ENCODE measurements around the gene INTS11.
"Not testable (repeated sequence)": the region's sequence is repeated elsewhere in the genome, so short reads cannot be mapped to it uniquely, and the experiment has no call there.

Gene INTS11

DNA sequence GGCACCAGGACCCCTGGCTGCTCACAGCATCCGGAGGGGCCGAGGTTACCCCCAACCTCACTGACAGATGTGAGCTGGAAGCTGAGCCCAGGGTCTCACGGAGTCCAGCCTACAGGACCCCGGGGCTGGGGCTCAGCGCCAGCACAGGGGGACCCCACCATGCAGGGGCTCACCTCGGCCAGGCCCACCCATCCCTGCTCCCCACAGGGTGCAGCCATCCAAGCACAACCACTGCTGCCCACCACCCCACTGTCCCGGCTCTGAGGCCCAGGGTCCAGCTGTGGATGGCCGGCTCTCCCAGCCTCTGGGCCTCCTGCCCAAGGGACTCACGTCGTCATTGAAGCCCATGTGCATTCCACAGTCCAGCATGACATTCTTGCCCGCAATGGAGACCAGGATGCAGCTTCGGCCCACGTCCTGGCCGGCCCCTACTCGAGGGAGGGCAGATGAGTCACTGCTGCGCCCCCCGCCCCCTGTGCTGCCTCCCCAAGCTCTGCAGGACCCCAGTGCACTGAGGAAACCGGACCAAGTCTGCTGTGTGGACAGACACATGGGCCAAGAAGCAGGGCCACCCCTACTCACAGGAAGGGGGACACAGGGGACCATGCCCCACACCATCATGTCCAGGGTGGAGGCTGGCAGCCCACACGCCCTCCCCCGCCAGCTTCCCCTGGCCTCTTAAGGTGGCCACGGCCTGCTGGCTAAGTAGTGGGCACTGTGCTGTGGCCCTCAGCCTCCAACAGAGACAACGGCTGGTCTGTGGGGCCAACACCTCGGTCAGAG, 3.6 kb downstream of the INTS11 start:
- ChIA-PET CTCF (interaction anchor here (0.6 kb wide), 1 partner anchor 15 kb away, joined by 3 read pairs; no protein-coding TSS in a partner anchor), POLR2A (no interaction called here)
- TF ChIP-seq FOXM1 (IDR thresholded peaks at IDR 0.05; ENCODE audit: borderline replicate concordance), result no peak
- TF ChIP-seq NFRKB (IDR thresholded peaks at IDR 0.05), result no peak
- no peak for TF ChIP-seq CTBP1 (IDR thresholded peaks at IDR 0.05; ENCODE audit: borderline replicate concordance)
- TF ChIP-seq FOXK2 (IDR thresholded peaks at IDR 0.05), result no peak
- TF ChIP-seq BHLHE40 (IDR thresholded peaks at IDR 0.05; ENCODE audit: borderline replicate concordance), result no peak
- no peak for TF ChIP-seq SP1 (IDR thresholded peaks at IDR 0.05)
- no peak for DNase-seq (ENCODE audit: extremely low spot score)

DNA sequence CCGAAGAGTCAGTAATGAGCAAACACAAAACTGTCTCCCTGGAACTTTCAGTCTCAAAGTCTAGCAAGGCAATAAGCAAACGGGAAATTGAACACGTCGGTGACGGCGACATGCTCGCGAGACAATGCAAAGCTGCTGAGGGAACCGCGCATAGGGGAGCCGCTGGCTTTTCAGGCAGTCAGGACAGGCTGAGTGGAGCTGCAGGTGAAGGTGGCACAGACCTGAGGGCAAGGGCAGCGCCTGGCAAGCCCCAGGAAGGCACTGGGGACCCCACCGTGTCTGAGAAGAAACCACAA, 4.9 kb downstream of the INTS11 start:
- POLR2A ChIA-PET, result interaction anchor here (0.9 kb wide), 2 partner anchors 10 to 56 kb away, joined by 3 read pairs; partner anchors contain the start of gene AURKAIP1
- DNase-seq (ENCODE audit: extremely low spot score), result no peak
- CTCF ChIA-PET, result no interaction called here
- no peak for TF ChIP-seq FOXK2 (IDR thresholded peaks at IDR 0.05)
- no peak for TF ChIP-seq ARNT (IDR thresholded peaks at IDR 0.05)
- no peak for TF ChIP-seq FOXM1 (IDR thresholded peaks at IDR 0.05; ENCODE audit: borderline replicate concordance)
- TF ChIP-seq CTBP1 (IDR thresholded peaks at IDR 0.05; ENCODE audit: borderline replicate concordance), result no peak
- no peak for TF ChIP-seq BHLHE40 (IDR thresholded peaks at IDR 0.05; ENCODE audit: borderline replicate concordance)
- no peak for TF ChIP-seq L3MBTL2 (conservative IDR thresholded peaks at IDR 0.05)
- TF ChIP-seq ZNF384 (IDR thresholded peaks at IDR 0.05), result no peak
- no peak for TF ChIP-seq FOXA1 (IDR thresholded peaks at IDR 0.05)
- TF ChIP-seq, protein P1, sequence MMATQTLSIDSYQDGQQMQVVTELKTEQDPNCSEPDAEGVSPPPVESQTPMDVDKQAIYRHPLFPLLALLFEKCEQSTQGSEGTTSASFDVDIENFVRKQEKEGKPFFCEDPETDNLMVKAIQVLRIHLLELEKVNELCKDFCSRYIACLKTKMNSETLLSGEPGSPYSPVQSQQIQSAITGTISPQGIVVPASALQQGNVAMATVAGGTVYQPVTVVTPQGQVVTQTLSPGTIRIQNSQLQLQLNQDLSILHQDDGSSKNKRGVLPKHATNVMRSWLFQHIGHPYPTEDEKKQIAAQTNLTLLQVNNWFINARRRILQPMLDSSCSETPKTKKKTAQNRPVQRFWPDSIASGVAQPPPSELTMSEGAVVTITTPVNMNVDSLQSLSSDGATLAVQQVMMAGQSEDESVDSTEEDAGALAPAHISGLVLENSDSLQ (IDR thresholded peaks at IDR 0.05), result no peak
- no peak for TF ChIP-seq SP1 (IDR thresholded peaks at IDR 0.05)
- TF ChIP-seq LEF1 (IDR thresholded peaks at IDR 0.05; ENCODE audit: borderline replicate concordance), result no peak
- TF ChIP-seq NFRKB (IDR thresholded peaks at IDR 0.05), result no peak
- TF ChIP-seq HDGF (IDR thresholded peaks at IDR 0.05; ENCODE audit: borderline replicate concordance), result no peak
- TF ChIP-seq TARDBP (IDR thresholded peaks at IDR 0.05), result no peak
- no peak for TF ChIP-seq ELF4 (IDR thresholded peaks at IDR 0.05)
- no peak for TF ChIP-seq SUZ12 (IDR thresholded peaks at IDR 0.05)

DNA sequence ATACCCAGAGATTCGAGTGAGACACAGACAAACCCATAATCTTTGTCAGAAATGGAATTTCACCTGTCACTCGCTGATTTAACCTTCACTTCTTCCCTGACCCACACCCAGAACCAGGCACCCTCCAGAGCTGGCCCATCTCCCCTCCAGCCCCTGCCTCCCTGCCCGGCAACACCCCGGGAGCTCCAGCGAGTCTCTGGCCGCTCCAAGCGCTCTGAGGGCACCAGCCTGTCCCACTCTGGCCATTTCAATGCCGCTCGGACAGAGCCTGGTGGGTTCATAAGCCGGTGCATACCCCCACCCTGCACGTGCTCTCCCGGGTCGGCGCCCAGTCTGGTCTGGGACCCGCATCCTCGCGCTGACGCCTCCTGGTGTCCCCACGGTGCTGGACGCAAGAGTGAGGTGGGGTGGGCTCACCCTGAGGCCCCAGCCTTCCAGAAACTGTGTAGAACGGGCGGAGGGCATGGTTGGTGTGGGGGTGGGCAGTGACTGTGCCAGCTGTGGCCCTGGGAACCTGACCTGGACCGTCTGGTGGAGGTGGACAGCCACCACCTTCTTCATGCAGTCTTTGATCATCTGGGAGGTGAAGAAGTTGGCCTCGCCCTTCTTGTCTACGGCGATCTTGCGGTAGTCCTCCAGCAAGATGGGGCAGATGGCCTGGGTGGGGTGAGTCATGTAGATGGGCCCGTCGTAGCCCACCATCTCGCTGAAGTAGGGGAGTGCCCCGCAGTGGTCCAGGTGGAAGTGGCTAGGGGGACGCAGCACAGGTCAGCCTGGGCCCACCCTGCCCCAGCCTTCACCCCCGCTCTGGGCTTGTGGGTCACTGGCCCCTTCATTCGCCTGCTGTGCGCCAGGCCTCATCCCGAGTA, 5.4 kb downstream of the INTS11 start:
- ChIA-PET POLR2A (interaction anchor here (0.9 to 1.0 kb wide), 2 partner anchors 9 to 10 kb away, joined by 3 read pairs; no protein-coding TSS in a partner anchor), CTCF (no interaction called here)
- DNase-seq (ENCODE audit: extremely low spot score), result no peak
- no peak for TF ChIP-seq BHLHE40 (IDR thresholded peaks at IDR 0.05; ENCODE audit: borderline replicate concordance)
- TF ChIP-seq FOXM1 (IDR thresholded peaks at IDR 0.05; ENCODE audit: borderline replicate concordance), result no peak
- TF ChIP-seq SUZ12 (IDR thresholded peaks at IDR 0.05), result no peak

DNA sequence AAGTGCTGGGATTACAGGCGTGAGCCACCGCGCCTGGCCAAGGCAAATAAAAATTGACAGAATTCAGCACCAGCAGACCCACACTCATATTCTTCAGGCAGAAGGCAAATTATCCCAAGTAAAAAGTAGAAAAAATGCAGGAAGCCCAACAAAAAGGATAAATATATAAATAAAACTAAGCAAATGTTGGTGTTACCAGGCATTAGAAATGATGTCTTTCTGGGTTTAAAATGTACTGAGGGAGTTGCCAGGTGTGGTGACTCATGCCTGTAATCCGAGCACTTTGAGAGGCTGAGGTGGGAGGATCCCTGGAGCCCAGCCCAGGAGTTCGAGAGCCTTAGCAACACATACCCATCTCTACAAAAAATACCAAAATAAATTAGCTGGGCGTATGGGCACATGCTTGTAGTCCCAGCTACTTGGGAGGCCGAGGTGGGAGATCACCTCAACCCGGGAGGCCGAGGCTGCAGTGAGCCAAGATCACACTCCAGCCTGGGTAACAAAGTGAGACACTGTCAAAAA, 6.3 kb downstream of the INTS11 start:
- TF ChIP-seq BHLHE40 (IDR thresholded peaks at IDR 0.05; ENCODE audit: borderline replicate concordance) (no peak), CTBP1 (IDR thresholded peaks at IDR 0.05; ENCODE audit: borderline replicate concordance) (no peak), ARNT (IDR thresholded peaks at IDR 0.05) (no peak), SP1 (IDR thresholded peaks at IDR 0.05) (no peak), ZNF384 (IDR thresholded peaks at IDR 0.05) (no peak), LEF1 (IDR thresholded peaks at IDR 0.05; ENCODE audit: borderline replicate concordance) (no peak), TARDBP (IDR thresholded peaks at IDR 0.05) (no peak), L3MBTL2 (conservative IDR thresholded peaks at IDR 0.05) (no peak), NFRKB (IDR thresholded peaks at IDR 0.05) (no peak), FOXM1 (IDR thresholded peaks at IDR 0.05; ENCODE audit: borderline replicate concordance) (no peak), SUZ12 (IDR thresholded peaks at IDR 0.05) (no peak), HDGF (IDR thresholded peaks at IDR 0.05; ENCODE audit: borderline replicate concordance) (no peak), ELF4 (IDR thresholded peaks at IDR 0.05) (no peak), FOXK2 (IDR thresholded peaks at IDR 0.05) (no peak), FOXA1 (IDR thresholded peaks at IDR 0.05) (no peak)
- TF ChIP-seq, protein P1 (IDR thresholded peaks at IDR 0.05), result no peak
- CTCF ChIA-PET, result no interaction called here
- DNase-seq (ENCODE audit: extremely low spot score), result no peak
- POLR2A ChIA-PET, result interaction anchor here (1.0 kb wide), 1 partner anchor 9 kb away, joined by 3 read pairs; no protein-coding TSS in a partner anchor

DNA sequence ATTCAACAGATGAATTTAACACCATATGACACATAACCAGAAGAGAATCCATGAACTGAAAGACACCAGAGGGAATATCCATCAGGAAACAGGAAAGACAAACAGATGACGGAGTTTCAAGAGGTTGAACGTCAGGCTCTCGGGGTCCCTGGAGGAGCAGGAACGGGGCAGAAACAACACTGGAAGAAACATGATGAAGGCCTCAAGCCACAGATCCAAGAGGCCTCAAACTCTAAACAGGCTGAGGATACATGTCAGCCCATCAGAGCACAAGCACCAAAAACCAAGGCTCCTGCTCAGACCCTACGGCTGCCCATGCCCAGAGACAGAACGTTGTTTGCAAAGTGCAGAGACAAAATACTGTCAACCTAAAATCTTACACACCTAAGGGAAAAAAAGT, 7.0 kb downstream of the INTS11 start:
- no peak for DNase-seq (ENCODE audit: extremely low spot score)
- ChIA-PET CTCF (no interaction called here), POLR2A (no interaction called here)
- TF ChIP-seq ELF4 (IDR thresholded peaks at IDR 0.05) (no peak), FOXM1 (IDR thresholded peaks at IDR 0.05; ENCODE audit: borderline replicate concordance) (no peak), BHLHE40 (IDR thresholded peaks at IDR 0.05; ENCODE audit: borderline replicate concordance) (no peak), ZNF384 (IDR thresholded peaks at IDR 0.05) (no peak), FOXK2 (IDR thresholded peaks at IDR 0.05) (no peak), CTBP1 (IDR thresholded peaks at IDR 0.05; ENCODE audit: borderline replicate concordance) (no peak), FOXA1 (IDR thresholded peaks at IDR 0.05) (no peak), TARDBP (IDR thresholded peaks at IDR 0.05) (no peak), HDGF (IDR thresholded peaks at IDR 0.05; ENCODE audit: borderline replicate concordance) (no peak), NFRKB (IDR thresholded peaks at IDR 0.05) (no peak), SUZ12 (IDR thresholded peaks at IDR 0.05) (no peak), SP1 (IDR thresholded peaks at IDR 0.05) (no peak), ARNT (IDR thresholded peaks at IDR 0.05) (no peak), LEF1 (IDR thresholded peaks at IDR 0.05; ENCODE audit: borderline replicate concordance) (no peak), L3MBTL2 (conservative IDR thresholded peaks at IDR 0.05) (no peak)
- TF ChIP-seq, protein P1 (IDR thresholded peaks at IDR 0.05), result no peak

DNA sequence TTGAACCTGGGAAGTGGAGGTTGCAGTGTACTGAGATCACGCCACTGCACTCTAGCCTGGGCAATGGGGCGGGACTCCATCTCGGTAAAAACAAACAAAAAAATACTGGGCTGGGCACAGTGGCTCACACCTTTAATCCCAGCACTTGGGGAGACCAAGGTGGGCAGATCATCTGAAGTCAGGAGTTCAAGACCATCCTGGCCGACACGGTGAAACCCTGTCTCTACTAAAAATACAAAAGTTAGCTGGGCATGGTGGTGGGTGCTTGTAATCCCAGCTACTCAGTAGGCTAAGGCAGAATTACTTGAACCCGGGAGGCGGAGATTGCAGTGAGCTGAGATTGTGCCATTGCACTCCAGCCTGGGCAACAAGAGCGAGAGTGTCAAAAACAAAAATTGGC, 8.3 kb downstream of the INTS11 start:
- CTCF ChIA-PET, result not testable (repeated sequence)
- POLR2A ChIA-PET, result interaction anchor here (3.3 kb wide), 1 partner anchor 11 kb away, joined by 8 read pairs; no protein-coding TSS in a partner anchor

More for the DNA sequence above, 8.3 kb downstream of the INTS11 start:
- not testable (repeated sequence) for DNase-seq (ENCODE audit: extremely low spot score)

Measured in HEK293T (cell line).